HG03066 (cell line): ENCODE results near the gene ABCC3.

Source experiments
- ATAC-seq: cut with Tn5 transposase; IDR thresholded peaks from one replicate; pipeline ENCODE4 v1.9.1; 2021; ENCODE audit warnings: low read depth; ENCODE audit not compliant: unreplicated experiment

ABCC3 gene

DNA sequence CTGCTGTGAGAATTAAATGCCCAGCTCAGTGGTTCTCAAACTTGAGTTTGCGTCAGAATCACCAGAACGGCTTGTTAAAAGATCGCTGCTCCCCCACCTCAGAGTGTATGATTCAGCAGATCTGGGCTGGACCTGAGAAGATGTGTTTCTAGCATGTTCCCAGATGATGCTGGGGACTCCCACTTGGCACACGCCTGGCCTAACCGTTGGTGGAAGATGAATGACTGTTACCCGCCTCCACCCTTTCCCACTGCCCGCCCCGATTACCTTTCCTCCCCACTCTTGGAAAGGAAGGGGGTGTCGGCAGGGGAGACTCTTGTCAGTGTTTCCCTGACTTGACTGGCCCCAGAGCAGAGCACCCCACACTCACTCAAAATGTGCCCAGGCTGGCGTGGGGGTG, 29.3 kb upstream of the ABCC3 start:
- ATAC-seq = no peak

DNA sequence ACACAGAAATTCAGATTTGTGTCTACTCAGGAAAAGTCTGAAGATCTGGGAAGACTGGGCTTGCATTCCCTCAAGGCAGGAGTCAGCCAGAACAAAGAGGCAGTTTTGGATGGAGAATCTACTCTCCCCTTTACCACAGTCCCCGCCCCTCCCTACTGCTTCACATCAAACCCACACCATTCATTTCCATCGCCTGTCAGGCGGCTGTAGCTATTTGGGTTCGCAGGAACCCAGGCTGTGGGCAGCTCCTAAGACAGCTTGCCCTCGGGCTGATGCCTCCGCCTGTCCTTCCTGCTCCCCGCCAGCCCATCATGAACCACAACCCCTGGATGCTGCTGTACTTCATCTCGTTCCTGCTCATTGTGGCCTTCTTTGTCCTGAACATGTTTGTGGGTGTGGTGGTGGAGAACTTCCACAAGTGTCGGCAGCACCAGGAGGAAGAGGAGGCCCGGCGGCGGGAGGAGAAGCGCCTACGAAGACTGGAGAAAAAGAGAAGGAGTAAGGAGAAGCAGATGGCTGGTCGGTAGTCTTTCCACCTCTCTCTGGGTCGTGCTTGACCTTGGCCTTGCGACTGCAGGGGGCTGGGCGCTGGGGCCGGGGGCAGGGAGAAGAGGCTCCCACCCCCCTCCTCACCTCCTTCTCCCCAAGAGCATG, 27.0 kb upstream of the ABCC3 start:
- ATAC-seq = no peak

- ATAC-seq = no peak
Observed at GRCh38 chr17:50608700-50609379, 25.8 kb upstream of the ABCC3 start.

DNA sequence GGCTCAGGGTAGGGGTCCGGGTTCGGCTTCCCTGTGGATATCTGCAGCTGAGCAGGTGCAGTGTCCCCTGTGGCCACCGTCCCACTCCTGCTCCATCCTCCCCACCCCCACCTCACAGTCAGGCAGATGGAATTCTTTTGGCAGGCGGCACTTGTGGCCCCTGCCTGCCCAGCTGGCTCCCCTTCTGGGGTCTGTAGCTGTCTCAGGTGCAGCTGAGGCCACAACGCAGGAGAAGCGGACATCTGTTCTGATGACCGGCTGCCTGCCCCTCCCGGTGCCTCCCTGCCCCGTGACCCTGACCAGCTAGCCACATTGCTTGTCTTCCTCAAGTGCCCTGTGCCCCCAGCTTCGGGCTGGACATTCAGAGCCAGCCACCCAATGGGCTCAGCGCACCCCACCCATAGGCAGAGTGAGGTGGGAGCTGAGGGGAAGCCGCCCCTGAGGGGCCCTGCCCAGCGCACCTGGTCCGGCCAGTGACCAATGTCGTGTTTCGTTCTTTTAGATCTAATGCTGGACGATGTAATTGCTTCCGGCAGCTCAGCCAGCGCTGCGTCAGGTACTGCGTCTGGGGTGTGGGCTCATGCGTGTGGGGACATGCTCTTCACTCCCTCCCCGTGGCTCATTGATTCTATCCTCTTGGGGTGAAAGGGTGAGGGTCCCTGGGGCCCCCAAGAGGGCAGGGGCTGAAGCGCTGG, 25.2 kb upstream of the ABCC3 start:
- ATAC-seq = no peak

GRCh38 chr17:50611634-50612033, 23.0 kb upstream of the ABCC3 start:
- no peak for ATAC-seq

- no peak for ATAC-seq
Observed at GRCh38 chr17:50612281-50612680, 22.4 kb upstream of the ABCC3 start.

DNA sequence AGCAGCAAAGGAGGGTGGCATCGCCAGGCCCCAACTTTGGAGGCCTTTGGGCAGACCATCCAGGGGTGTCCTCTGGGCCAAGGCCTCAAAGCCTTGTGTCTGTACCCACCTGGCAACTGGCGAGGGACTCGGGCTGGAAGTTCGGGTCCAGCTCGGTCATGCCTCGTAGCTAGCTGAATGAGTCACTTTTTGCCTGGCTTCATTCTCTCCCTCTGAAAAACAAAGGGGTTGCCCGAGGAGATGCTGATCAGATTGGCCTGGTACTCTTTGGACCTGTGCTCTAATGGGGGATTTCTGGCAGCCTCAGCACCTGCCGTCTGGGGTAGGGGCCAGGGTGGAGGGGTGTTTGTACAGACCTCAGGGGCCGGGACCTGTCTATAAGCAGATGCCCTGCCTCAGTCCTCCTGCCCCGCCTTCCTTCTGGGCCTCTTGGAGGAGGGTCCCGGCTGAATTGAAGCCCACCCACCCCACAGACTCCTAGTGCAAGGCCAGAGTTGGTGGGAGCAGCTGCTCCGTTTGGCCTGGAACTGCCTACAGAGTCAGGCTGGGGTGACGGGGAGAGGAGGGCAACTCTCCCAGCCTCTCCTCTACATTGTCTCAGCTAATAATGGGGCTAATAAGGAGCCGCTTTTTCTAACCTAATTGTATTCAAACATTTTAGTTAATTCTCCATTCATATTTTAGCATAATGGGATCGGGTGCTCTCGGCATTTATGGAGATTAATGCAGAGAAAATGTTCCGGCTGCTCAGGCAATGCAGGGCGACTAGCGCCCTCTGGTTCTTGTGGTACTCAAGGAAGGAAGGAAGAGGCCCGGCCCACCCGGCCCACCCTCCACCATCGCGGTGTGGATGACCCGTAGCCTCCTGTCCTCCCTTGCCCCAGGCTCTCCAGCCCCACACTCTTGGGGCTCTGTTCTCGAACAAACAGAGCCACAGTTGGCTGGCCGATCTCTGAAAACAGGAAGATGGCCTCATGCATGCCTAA, 21.4 kb upstream of the ABCC3 start:
- ATAC-seq = no peak

DNA sequence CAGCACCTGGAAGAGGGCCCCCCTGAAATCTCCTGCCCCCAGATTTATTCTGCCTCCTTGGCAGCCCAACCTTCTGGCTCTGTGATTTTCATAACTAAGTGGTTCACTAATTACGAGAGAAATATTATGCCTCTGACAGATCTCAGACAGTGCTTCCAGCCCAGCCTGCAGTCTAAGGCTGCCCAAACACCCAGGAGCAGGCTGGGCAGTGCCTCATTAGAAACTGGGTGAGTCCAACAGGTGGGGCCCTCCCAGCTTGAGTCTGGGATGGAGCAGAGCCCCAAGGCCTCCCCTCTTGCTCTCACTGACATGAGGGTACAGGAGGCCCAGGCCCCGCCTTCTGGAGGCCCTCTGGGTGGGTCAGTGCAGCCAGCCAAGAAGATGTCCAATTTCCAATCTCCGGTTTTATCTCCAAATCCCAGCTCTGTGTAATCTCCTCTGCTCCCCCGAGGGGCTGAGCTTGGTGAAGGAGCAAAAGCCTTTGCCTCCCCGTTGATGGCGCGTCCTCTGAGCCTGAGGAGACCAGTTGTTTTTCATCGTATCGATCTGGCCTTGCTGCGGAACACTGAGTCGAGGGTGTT, 20.1 kb upstream of the ABCC3 start:
- no peak for ATAC-seq

GRCh38 chr17:50615828-50616227, 18.9 kb upstream of the ABCC3 start:
- ATAC-seq = no peak

- no peak for ATAC-seq
Observed at GRCh38 chr17:50618300-50618699, 16.4 kb upstream of the ABCC3 start.

DNA sequence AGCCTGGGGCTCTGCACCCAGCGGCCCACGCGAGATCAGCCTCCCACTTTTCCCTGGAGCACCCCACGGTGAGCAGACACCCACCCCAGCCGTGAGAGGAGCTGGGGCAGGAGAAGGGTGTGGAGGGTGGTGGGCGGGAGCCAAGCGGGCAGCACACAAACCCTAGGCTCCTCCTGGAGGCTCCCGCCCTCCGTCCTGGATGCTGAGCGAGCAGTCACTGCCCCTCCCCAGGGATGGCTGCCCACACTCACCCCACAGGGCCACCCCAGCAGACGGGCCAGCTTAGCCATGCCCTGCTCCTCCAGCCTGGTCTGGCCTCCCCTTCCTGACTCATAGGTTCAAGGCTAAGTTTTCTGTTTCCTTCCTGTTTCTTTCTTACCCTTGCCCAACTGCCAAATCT, 15.7 kb upstream of the ABCC3 start:
- no peak for ATAC-seq

GRCh38 chr17:50619489-50619888, 15.2 kb upstream of the ABCC3 start:
- ATAC-seq = no peak

- ATAC-seq = no peak
Observed at GRCh38 chr17:50620237-50620636, 14.4 kb upstream of the ABCC3 start.

DNA sequence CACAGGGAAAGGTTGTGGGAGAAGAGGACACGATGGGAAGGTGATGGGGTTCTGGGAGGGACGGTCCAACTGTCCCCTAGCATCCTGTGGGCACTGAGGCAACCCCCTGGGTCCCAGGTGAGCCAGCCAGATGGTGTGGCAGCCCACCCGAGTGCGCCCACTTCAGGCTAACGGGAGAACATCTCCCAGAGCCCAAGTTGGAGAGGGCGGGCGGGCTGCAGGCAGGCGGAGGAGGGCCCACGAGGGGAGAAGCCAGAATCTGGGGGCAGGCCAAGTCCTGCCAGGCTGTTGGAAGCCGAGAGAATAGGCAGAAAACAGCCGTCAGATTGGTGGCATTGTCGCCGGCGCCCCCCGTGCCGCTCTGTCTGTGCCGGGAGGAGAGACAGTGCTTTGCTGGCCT, 13.8 kb upstream of the ABCC3 start:
- ATAC-seq = no peak

DNA sequence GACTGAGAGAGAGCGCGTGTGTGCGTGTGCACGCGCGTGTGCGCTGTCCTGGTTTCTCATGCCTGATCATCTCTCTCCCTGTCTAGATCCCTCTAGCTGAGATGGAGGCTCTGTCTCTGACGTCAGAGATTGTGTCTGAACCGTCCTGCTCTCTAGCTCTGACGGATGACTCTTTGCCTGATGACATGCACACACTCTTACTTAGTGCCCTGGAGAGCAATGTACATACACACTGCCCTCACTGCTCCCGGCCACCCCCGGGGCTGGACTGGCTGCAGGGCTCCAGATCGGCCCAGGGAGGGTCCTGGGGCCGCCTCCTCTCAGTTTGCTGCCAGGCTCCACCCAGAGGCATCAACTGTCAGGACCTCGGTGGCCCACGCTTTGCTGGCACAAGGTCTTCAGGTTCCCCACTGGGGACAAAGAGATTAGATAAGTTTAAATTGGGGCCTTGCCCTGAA, 13.1 kb upstream of the ABCC3 start:
- no peak for ATAC-seq

DNA sequence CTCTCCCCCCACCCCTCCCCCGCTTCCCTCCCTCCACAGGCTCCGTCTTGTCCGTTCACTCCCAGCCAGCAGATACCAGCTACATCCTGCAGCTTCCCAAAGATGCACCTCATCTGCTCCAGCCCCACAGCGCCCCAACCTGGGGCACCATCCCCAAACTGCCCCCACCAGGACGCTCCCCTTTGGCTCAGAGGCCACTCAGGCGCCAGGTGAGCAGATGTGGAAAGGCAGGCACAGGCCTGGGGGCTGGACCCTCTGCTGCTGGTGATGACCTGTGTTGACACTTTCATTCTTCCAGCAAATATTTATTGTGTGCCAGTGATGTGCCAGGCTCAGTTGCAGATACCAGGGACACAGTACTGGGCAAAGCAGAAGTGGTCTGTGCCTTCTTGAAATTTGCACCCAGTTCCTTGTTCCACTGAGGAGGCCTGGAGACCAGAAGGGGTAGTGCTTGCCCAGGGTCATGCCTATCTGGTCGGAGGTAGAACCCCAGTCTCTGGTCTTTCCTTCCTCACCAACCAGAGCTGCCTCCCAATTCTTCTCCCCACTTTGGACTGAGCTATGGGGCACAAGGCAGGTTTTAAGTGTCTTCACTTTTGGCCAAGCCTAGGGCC, 10.3 kb upstream of the ABCC3 start:
- no peak for ATAC-seq

GRCh38 chr17:50625032-50625871, 9.4 kb upstream of the ABCC3 start:
- no peak for ATAC-seq

- no peak for ATAC-seq
Observed at GRCh38 chr17:50626037-50626574, 8.6 kb upstream of the ABCC3 start.
